ENCODE data around the gene RGS11.
A peak's percentile ranks its signal among the peaks of the same experiment; 100 is the strongest.

The RGS11 gene

DNA sequence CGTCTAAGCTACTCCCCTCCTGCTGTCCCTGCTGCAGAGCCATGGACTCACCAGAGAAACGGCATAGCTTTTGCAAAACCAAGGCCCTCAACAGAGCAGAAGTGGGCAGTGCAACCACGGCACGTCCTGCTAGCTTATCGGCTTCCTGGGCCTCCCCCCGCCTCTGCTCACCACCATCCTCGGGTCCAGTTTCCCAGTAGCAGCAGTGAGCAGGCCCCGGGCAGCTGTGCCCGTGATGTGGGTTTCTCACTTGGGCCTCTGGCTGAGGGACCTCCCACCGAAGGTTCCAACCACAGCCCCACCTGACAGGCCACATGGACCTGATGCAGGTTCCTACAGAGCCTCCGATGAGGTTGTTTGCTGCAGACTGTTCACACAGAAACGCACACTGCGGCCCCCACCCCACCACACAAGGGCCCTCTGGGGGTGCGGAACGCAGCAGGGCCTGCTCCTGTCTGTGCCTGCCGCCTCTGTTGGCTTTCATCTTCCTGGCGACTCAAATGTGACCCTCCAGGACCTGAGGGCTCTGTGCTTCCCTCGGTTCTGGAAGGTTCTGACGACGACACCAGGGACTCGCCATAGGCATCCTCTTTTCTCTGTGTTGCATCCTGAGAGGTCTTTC, 32.1 kb upstream of the RGS11 start:
- TF ChIP-seq PATZ1 (CRISPR knock-in tag; IDR thresholded peaks at IDR 0.05; ENCODE audit: borderline replicate concordance): no peak
- ATAC-seq: no peak

- no peak for ATAC-seq
- TF ChIP-seq ZC3H10 (CRISPR knock-in tag; IDR thresholded peaks at IDR 0.05): no peak
- no peak for TF ChIP-seq OSR1 (CRISPR knock-in tag; IDR thresholded peaks at IDR 0.05)
- TF ChIP-seq PPARA (CRISPR knock-in tag; IDR thresholded peaks at IDR 0.05; ENCODE audit: borderline replicate concordance): no peak
- no peak for TF ChIP-seq CSDC2 (CRISPR knock-in tag; IDR thresholded peaks at IDR 0.05)
- no peak for TF ChIP-seq BACH2 (CRISPR knock-in tag; IDR thresholded peaks at IDR 0.05; ENCODE audit: borderline replicate concordance)
- no peak for TF ChIP-seq ISL1 (CRISPR knock-in tag; IDR thresholded peaks at IDR 0.05)
- no peak for TF ChIP-seq ZFP30 (CRISPR knock-in tag; IDR thresholded peaks at IDR 0.05)
- no peak for TF ChIP-seq ZNF565 (CRISPR knock-in tag; conservative IDR thresholded peaks at IDR 0.05; ENCODE audit: low read depth)
- TF ChIP-seq TCF4 (CRISPR knock-in tag; IDR thresholded peaks at IDR 0.05; ENCODE audit: borderline replicate concordance): no peak
Observed at GRCh38 chr16:306911-307370, 31.2 kb upstream of the RGS11 start.

GRCh38 chr16:305916-306626, 30.3 kb upstream of the RGS11 start:
- TF ChIP-seq BACH2 (CRISPR knock-in tag; IDR thresholded peaks at IDR 0.05; ENCODE audit: borderline replicate concordance) (no peak), PPARA (CRISPR knock-in tag; IDR thresholded peaks at IDR 0.05; ENCODE audit: borderline replicate concordance) (no peak), ZFP3 (CRISPR knock-in tag; IDR thresholded peaks at IDR 0.05) (no peak), SNAI2 (CRISPR knock-in tag; IDR thresholded peaks at IDR 0.05) (no peak), POU6F1 (CRISPR knock-in tag; IDR thresholded peaks at IDR 0.05; ENCODE audit: borderline replicate concordance, low read depth) (no peak), ZC3H10 (CRISPR knock-in tag; IDR thresholded peaks at IDR 0.05) (no peak), TSHZ2 (CRISPR knock-in tag; IDR thresholded peaks at IDR 0.05) (no peak)
- no peak for ATAC-seq

GRCh38 chr16:303760-304505, 28.2 kb upstream of the RGS11 start:
- 0 out of 3 replicates have a peak, but pooled peaks have one; percentile 32 for ATAC-seq
- TF ChIP-seq ARNTL (CRISPR knock-in tag; IDR thresholded peaks at IDR 0.05; ENCODE audit: borderline replicate concordance, low read depth): no peak
- TF ChIP-seq BACH2 (CRISPR knock-in tag; IDR thresholded peaks at IDR 0.05; ENCODE audit: borderline replicate concordance): no peak
- no peak for TF ChIP-seq CREB5 (CRISPR knock-in tag; IDR thresholded peaks at IDR 0.05; ENCODE audit: low read depth)
- no peak for TF ChIP-seq ESRRG (CRISPR knock-in tag; IDR thresholded peaks at IDR 0.05)
- TF ChIP-seq PATZ1 (CRISPR knock-in tag; IDR thresholded peaks at IDR 0.05; ENCODE audit: borderline replicate concordance): no peak
- TF ChIP-seq POU6F1 (CRISPR knock-in tag; IDR thresholded peaks at IDR 0.05; ENCODE audit: borderline replicate concordance, low read depth): no peak
- no peak for TF ChIP-seq ZFP30 (CRISPR knock-in tag; IDR thresholded peaks at IDR 0.05)
- TF ChIP-seq, protein P1, sequence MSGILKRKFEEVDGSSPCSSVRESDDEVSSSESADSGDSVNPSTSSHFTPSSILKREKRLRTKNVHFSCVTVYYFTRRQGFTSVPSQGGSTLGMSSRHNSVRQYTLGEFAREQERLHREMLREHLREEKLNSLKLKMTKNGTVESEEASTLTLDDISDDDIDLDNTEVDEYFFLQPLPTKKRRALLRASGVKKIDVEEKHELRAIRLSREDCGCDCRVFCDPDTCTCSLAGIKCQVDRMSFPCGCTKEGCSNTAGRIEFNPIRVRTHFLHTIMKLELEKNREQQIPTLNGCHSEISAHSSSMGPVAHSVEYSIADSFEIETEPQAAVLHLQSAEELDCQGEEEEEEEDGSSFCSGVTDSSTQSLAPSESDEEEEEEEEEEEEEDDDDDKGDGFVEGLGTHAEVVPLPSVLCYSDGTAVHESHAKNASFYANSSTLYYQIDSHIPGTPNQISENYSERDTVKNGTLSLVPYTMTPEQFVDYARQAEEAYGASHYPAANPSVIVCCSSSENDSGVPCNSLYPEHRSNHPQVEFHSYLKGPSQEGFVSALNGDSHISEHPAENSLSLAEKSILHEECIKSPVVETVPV (CRISPR knock-in tag; IDR thresholded peaks at IDR 0.05): no peak
- no peak for TF ChIP-seq RARB (CRISPR knock-in tag; IDR thresholded peaks at IDR 0.05)
- TF ChIP-seq OSR1 (CRISPR knock-in tag; IDR thresholded peaks at IDR 0.05): no peak
- TF ChIP-seq ISL1 (CRISPR knock-in tag; IDR thresholded peaks at IDR 0.05): no peak
- TF ChIP-seq PPARA (CRISPR knock-in tag; IDR thresholded peaks at IDR 0.05; ENCODE audit: borderline replicate concordance): no peak
- no peak for TF ChIP-seq ZNF70 (CRISPR knock-in tag; IDR thresholded peaks at IDR 0.05)
